H1 (cell line): Measurements from ENCODE around the gene IGSF11. TPM values are rescaled to one million over a fixed set of nuclear protein-coding genes. Genes with fewer than 3 reads are reported as not detected.

Source experiments
- CTCF ChIA-PET: fragments of 300-600 bp; sonication (Branson Sonifier 250); formaldehyde crosslinking; loops from one replicate; lab custom pipeline; 2021; ENCODE audit not compliant: partially characterized antibody; lab: Charles Lee
- POLR2A ChIA-PET: fragments of 300-600 bp; sonication (Branson Sonifier 250); formaldehyde crosslinking; loops from one replicate; lab custom pipeline; 2021; ENCODE audit warnings: inconsistent platforms; ENCODE audit not compliant: partially characterized antibody; lab: Charles Lee
- DNase-seq, 2 experiments: peaks; one replicate each; pipeline versions ENCODE4 v3.0.0 to v3.0.0-alpha.2; 2010 to 2022; ENCODE audit warnings: low spot score in 2 of 2, low read depth in 1 of 2, mixed read lengths in 1 of 2
- FAIRE-seq: peaks from 2 replicates; lab custom pipeline; 2011; peaks lifted over from hg19 to GRCh38; lab: Jason Lieb, UNC
- H2AFZ ChIP-seq: 2 replicates; pipeline ENCODE4 v1.8.1; 2012; ENCODE audit warnings: low read length, inconsistent platforms
- H2AK5ac ChIP-seq: 2 replicates; pipeline ENCODE4 v1.6.1; 2013; ENCODE audit warnings: low read depth, low read length
- H2BK120ac ChIP-seq: replicated peaks from 2 replicates; pipeline ENCODE3; 2013; ENCODE audit warnings: low read depth, low read length, inconsistent platforms
- H2BK12ac ChIP-seq: 2 replicates; pipeline ENCODE4 v1.6.1; 2013; ENCODE audit warnings: low read depth, low read length
- H2BK15ac ChIP-seq: 2 replicates; pipeline ENCODE4 v1.6.1; 2013; ENCODE audit warnings: low read length
- H2BK20ac ChIP-seq: 2 replicates; pipeline ENCODE4 v1.6.1; 2013; ENCODE audit warnings: low read length
- H2BK5ac ChIP-seq: 2 replicates; pipeline ENCODE4 v1.6.1; 2013; ENCODE audit warnings: low read depth, low read length
- H3K14ac ChIP-seq: 2 replicates; pipeline ENCODE4 v1.6.1; 2013; ENCODE audit warnings: inconsistent platforms; ENCODE audit not compliant: insufficient read length
- H3K18ac ChIP-seq: 2 replicates; pipeline ENCODE4 v1.6.1; 2013; ENCODE audit warnings: low read length; ENCODE audit errors: extremely low read depth
- H3K23ac ChIP-seq: 2 replicates; pipeline ENCODE4 v1.6.1; 2013; ENCODE audit warnings: inconsistent platforms; ENCODE audit not compliant: insufficient read length
- H3K23me2 ChIP-seq: 2 replicates; pipeline ENCODE4 v1.6.1; 2013; ENCODE audit warnings: low read depth, low read length
- H3K27ac ChIP-seq: 2 replicates; pipeline ENCODE4 v1.6.1; 2011; ENCODE audit warnings: low read depth, low read length, inconsistent platforms
- H3K27me3 ChIP-seq, 4 experiments: replicated peaks in 1 of 4; 1 replicate in 1 of 4; 2 replicates in 3 of 4; pipeline versions ENCODE4 v1.6.1 to v1.8.1; 2011 to 2013; ENCODE audit warnings: low read length in 3 of 4, mild to moderate bottlenecking in 3 of 4, inconsistent platforms in 2 of 4, mixed read lengths in 2 of 4, moderate library complexity in 1 of 4; ENCODE audit not compliant: control insufficient read depth in 3 of 4, insufficient read depth in 3 of 4; ENCODE audit errors: extremely low read depth in 1 of 4
- H3K36me3 ChIP-seq, 4 experiments: 2 replicates each; pipeline versions ENCODE4 v1.6.1 to v1.8.1; 2011 to 2013; ENCODE audit warnings: mild to moderate bottlenecking in 4 of 4, low read length in 3 of 4, moderate library complexity in 2 of 4, control low read depth in 1 of 4, inconsistent platforms in 1 of 4; ENCODE audit not compliant: insufficient read depth in 4 of 4, control insufficient read depth in 2 of 4
- H3K4ac ChIP-seq: replicated peaks from 2 replicates; pipeline ENCODE3; 2013; ENCODE audit warnings: low read length, low read depth, mixed read lengths, inconsistent platforms; ENCODE audit not compliant: insufficient read length
- H3K4me1 ChIP-seq, 4 experiments: replicated peaks in 1 of 4; 1 replicate in 1 of 4; 2 replicates in 3 of 4; pipeline versions ENCODE4 v1.6.1 to v1.8.1; 2011 to 2013; ENCODE audit warnings: low read length in 3 of 4, inconsistent platforms in 2 of 4, mixed read lengths in 1 of 4; ENCODE audit not compliant: insufficient read depth in 4 of 4, control insufficient read depth in 3 of 4
- H3K4me2 ChIP-seq, 2 experiments: 2 replicates each; pipeline versions ENCODE4 v1.6.1 to v1.8.1; 2011 to 2013; ENCODE audit warnings: low read depth in 2 of 2, low read length in 2 of 2, control low read depth in 1 of 2, inconsistent platforms in 1 of 2, mild to moderate bottlenecking in 1 of 2; ENCODE audit not compliant: insufficient read depth in 1 of 2
- H3K4me3 ChIP-seq, 4 experiments: fragments of 200-600, 300-600 bp in 1 of 4; sonication (generic), shearing (Covaris generic), sonication (Bioruptor Twin) in 1 of 4; 2 replicates each; pipeline versions ENCODE4 v1.5.1 to v1.8.1; 2011 to 2016; ENCODE audit warnings: low read length in 4 of 4, low read depth in 3 of 4, control low read depth in 2 of 4, inconsistent platforms in 2 of 4, mild to moderate bottlenecking in 2 of 4, mixed read lengths in 1 of 4, moderate library complexity in 1 of 4; ENCODE audit not compliant: insufficient read depth in 2 of 4; ENCODE audit errors: extremely low read depth in 1 of 4
- H3K56ac ChIP-seq: replicated peaks from 2 replicates; pipeline ENCODE3; 2013; ENCODE audit warnings: low read depth, mild to moderate bottlenecking, mixed read lengths, low read length, inconsistent platforms; ENCODE audit not compliant: insufficient read length
- H3K79me1 ChIP-seq: 2 replicates; pipeline ENCODE4 v1.6.1; 2013; ENCODE audit warnings: low read depth, low read length, control low read depth
- H3K79me2 ChIP-seq, 2 experiments: 2 replicates each; pipeline versions ENCODE4 v1.6.1 to v1.8.1; 2012 to 2013; ENCODE audit warnings: low read length in 2 of 2, mild to moderate bottlenecking in 2 of 2, inconsistent platforms in 1 of 2; ENCODE audit not compliant: insufficient read depth in 2 of 2, control insufficient read depth in 1 of 2
- H3K9ac ChIP-seq, 4 experiments: replicated peaks in 1 of 4; 1 replicate in 1 of 4; 2 replicates in 3 of 4; pipeline versions ENCODE4 v1.6.1 to v1.8.1; 2011 to 2013; ENCODE audit warnings: low read depth in 3 of 4, low read length in 3 of 4, control low read depth in 2 of 4, mild to moderate bottlenecking in 2 of 4, moderate library complexity in 2 of 4, inconsistent platforms in 1 of 4; ENCODE audit errors: extremely low read depth in 1 of 4
- H3K9me3 ChIP-seq, 2 experiments: 2 replicates each; pipeline versions ENCODE4 v1.6.1 to v1.8.1; 2012 to 2013; ENCODE audit warnings: mild to moderate bottlenecking in 2 of 2, moderate library complexity in 2 of 2, control low read depth in 1 of 2, inconsistent platforms in 1 of 2, low read depth in 1 of 2, low read length in 1 of 2, mixed read lengths in 1 of 2; ENCODE audit not compliant: insufficient read depth in 2 of 2
- H4K20me1 ChIP-seq, 2 experiments: replicated peaks in 1 of 2; 2 replicates each; pipeline versions ENCODE3 to v1.8.1; 2011 to 2013; ENCODE audit warnings: inconsistent platforms in 2 of 2, low read length in 2 of 2, mild to moderate bottlenecking in 1 of 2; ENCODE audit not compliant: insufficient read depth in 2 of 2, control insufficient read depth in 1 of 2
- H4K5ac ChIP-seq: 2 replicates; pipeline ENCODE4 v1.6.1; 2013; ENCODE audit warnings: low read length, low read depth, mixed read lengths, inconsistent platforms; ENCODE audit not compliant: insufficient read length
- H4K8ac ChIP-seq: 2 replicates; pipeline ENCODE4 v1.8.0; 2013; ENCODE audit warnings: mild to moderate bottlenecking, moderate library complexity, low read length, inconsistent platforms; ENCODE audit not compliant: insufficient read depth; ENCODE audit errors: extremely low read depth
- H4K91ac ChIP-seq: replicated peaks from 2 replicates; pipeline ENCODE3; 2013; ENCODE audit warnings: low read length, mixed read lengths, inconsistent platforms; ENCODE audit not compliant: insufficient read length
- CBX8 ChIP-seq: fragments of 300-800, 300-1000 bp; sonication (generic); IDR thresholded peaks from 2 replicates; pipeline ENCODE4 v1.7.1; 2016; ENCODE audit warnings: low read depth, low read length, borderline replicate concordance
- SIRT6 ChIP-seq: IDR thresholded peaks from one replicate; pipeline ENCODE4 v1.7.1; 2012; ENCODE audit warnings: low read length, inconsistent platforms
- polyA plus RNA-seq, 7 experiments: library from polyadenylated mRNA; depleted of rRNA in 3 of 7; stranded (reverse) in 5 of 7; unstranded in 2 of 7; fragments of >200 nt in 5 of 7; fragments of 200-250 nt in 2 of 7; gene quantifications; 1 replicate in 5 of 7; 2 replicates in 1 of 7; 4 replicates in 1 of 7; pipeline versions ENCODE4 v1.2.1 to v1.2.3, GENCODE V29; 2011 to 2013; ENCODE audit warnings: missing spikeins in 2 of 7, mixed read lengths in 2 of 7
- total RNA-seq: library from RNA; stranded (reverse); fragmentation: NEBNext Ultra II Directional; extraction: Animal tissue kit (Norgen Biotek cat#: 25700); gene quantifications from 2 replicates; pipeline ENCODE4 v1.2.1, GENCODE V29; 2021

IGSF11 gene
- total and polyA plus RNA-seq, 2 of the 8 experiments (the other 6 are each of a cell fraction or from before 2014, with no cell fraction given): 1.1 to 4.1 TPM

DNA sequence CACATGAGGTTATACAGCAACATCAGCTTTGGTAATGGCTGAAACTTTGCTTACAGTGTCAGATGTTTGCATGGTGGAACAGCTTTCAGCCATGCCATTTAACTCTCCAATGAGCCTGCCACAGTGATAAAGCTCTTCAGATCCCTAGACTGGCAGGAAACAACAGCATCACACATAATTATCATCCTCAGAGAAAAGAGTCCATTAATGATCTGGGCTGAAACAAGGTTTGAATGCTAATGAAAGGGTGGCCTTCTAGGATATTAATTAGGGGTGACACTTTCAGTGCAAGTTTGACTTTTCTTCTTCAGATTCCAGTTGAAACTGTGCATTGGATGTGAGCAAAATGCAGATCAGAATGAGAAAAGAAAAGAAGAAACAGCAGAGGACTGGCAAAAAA lies 166.6 kb downstream of the IGSF11 start:
- Histone ChIP-seq H3K23me2 (no peaks in the 10 kb centered on the region), H3K4ac (no peak overlapping the region), H3K14ac (no peak overlapping the region), H3K56ac (no peak overlapping the region), H3K18ac (no peak overlapping the region), H4K91ac (no peak overlapping the region), H3K36me3 (0 out of 8 replicates have a peak, but pooled peaks cover 0 to 2% (median 0%) of the 10 kb centered on the region in 4 experiments), H2BK5ac (no peak overlapping the region), H2AK5ac (no peak overlapping the region), H2AFZ (no peak overlapping the region), H3K27ac (no peak overlapping the region), H3K4me3 (no peak overlapping the region), H3K23ac (no peak overlapping the region), H4K8ac (no peak overlapping the region), H2BK15ac (no peak overlapping the region), H2BK12ac (no peak overlapping the region), H3K79me1 (no peaks in the 10 kb centered on the region), H3K9me3 (peaks cover 7 to 20% of the 10 kb centered on the region in 2 experiments), H3K4me2 (no peak overlapping the region), H3K79me2 (no peaks in the 10 kb centered on the region), H3K27me3 (no peaks in the 10 kb centered on the region), H4K20me1 (no peaks in the 10 kb centered on the region), H4K5ac (no peak overlapping the region), H2BK120ac (no peak overlapping the region), H2BK20ac (no peak overlapping the region), H3K4me1 (no peaks in the 10 kb centered on the region), H3K9ac (no peak overlapping the region)
- ChIA-PET CTCF (interaction anchor here (0.9 to 1.1 kb wide), 2 partner anchors 16 to 228 kb away, joined by 3 read pairs; no protein-coding TSS in a partner anchor), POLR2A (no interaction called here)
- DNase-seq: no peak
- TF ChIP-seq CBX8: no peak
- no peak for TF ChIP-seq SIRT6
- no peak for FAIRE-seq
